GM12801 (cell line): Measurements from ENCODE around the gene RGS18.

ENCODE experiments used
- TF ChIP-seq, protein P1 (sequence below): IDR thresholded peaks from one replicate; pipeline ENCODE4 v1.5.1; 2011; ENCODE audit warnings: control low read depth; ENCODE audit not compliant: insufficient read length; ENCODE audit errors: extremely low read depth

Gene RGS18

GRCh38 chr1:192232817-192233417, 74.7 kb downstream of the RGS18 start:
- TF ChIP-seq, protein P1, sequence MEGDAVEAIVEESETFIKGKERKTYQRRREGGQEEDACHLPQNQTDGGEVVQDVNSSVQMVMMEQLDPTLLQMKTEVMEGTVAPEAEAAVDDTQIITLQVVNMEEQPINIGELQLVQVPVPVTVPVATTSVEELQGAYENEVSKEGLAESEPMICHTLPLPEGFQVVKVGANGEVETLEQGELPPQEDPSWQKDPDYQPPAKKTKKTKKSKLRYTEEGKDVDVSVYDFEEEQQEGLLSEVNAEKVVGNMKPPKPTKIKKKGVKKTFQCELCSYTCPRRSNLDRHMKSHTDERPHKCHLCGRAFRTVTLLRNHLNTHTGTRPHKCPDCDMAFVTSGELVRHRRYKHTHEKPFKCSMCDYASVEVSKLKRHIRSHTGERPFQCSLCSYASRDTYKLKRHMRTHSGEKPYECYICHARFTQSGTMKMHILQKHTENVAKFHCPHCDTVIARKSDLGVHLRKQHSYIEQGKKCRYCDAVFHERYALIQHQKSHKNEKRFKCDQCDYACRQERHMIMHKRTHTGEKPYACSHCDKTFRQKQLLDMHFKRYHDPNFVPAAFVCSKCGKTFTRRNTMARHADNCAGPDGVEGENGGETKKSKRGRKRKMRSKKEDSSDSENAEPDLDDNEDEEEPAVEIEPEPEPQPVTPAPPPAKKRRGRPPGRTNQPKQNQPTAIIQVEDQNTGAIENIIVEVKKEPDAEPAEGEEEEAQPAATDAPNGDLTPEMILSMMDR = no peak

GRCh38 chr1:192235127-192235526, 76.9 kb downstream of the RGS18 start:
- TF ChIP-seq, protein P1 = no peak
